ENCODE results near the gene PSMA7. TPM values are rescaled to one million over a fixed set of nuclear protein-coding genes. Genes with fewer than 3 reads are reported as not detected.

The PSMA7 gene
- total and polyA plus RNA-seq, 2 of the 8 experiments (the other 6 are each of a cell fraction or from before 2014, with no cell fraction given) = 361 to 648 TPM

- H3K23ac ChIP-seq (ENCODE audit: insufficient read length) = no peak overlapping the region
- H3K56ac ChIP-seq (replicated peaks; ENCODE audit: insufficient read length, low read depth, low read length) = no peak overlapping the region
- ChIA-PET POLR2A (ENCODE audit: partially characterized antibody) (interaction anchor here (1.2 to 5.6 kb wide), 4 partner anchors 10 to 71 kb away, joined by 3 to 62 read pairs (median 42); partner anchors contain the start of genes LSM14B and TAF4), CTCF (ENCODE audit: partially characterized antibody) (interaction anchor here (1.0 to 5.3 kb wide), 15 partner anchors 8 to 128 kb away, joined by 3 to 57 read pairs (median 6); no protein-coding TSS in a partner anchor)
- H3K18ac ChIP-seq (ENCODE audit: extremely low read depth, low read length) = no peak overlapping the region
- no peak overlapping the region for H4K5ac ChIP-seq (ENCODE audit: insufficient read length, low read depth, low read length)
- H3K27ac ChIP-seq (ENCODE audit: low read depth, low read length) = no peak overlapping the region
- H3K79me1 ChIP-seq (ENCODE audit: low read depth, low read length) = peaks cover 4% of the 10 kb centered on the region
- peaks cover 17 to 40% of the 10 kb centered on the region in 2 experiments for H3K79me2 ChIP-seq (ENCODE audit: control insufficient read depth in 1 of 2, insufficient read depth in 2 of 2, low read length in 2 of 2)
- no peak overlapping the region for H3K14ac ChIP-seq (ENCODE audit: insufficient read length)
- no peak overlapping the region for H3K4me2 ChIP-seq (ENCODE audit: insufficient read depth in 1 of 2, low read depth in 2 of 2, low read length in 2 of 2)
- FAIRE-seq (no peak), DNase-seq (ENCODE audit: low read depth in 1 of 2, low spot score in 2 of 2) (no peak)
- H2AK5ac ChIP-seq (ENCODE audit: low read depth, low read length) = no peak overlapping the region
- H3K4ac ChIP-seq (replicated peaks; ENCODE audit: insufficient read length, low read depth, low read length) = no peak overlapping the region
- H3K4me3 ChIP-seq (ENCODE audit: extremely low read depth in 1 of 4, insufficient read depth in 2 of 4, low read depth in 3 of 4, low read length in 4 of 4) = no peak overlapping the region
- no peaks in the 10 kb centered on the region; the same call in 1 of the 2 replicates for H3K23me2 ChIP-seq (ENCODE audit: low read depth, low read length)
- H3K27me3 ChIP-seq (replicated peaks in 1 of 4; ENCODE audit: control insufficient read depth in 3 of 4, extremely low read depth in 1 of 4, insufficient read depth in 3 of 4, low read length in 3 of 4) = no peaks in the 10 kb centered on the region
- H4K20me1 ChIP-seq (replicated peaks in 1 of 2; ENCODE audit: control insufficient read depth in 1 of 2, insufficient read depth in 2 of 2, low read length in 2 of 2) = peaks cover 29 to 64% of the 10 kb centered on the region in 2 experiments
- H4K91ac ChIP-seq (replicated peaks; ENCODE audit: insufficient read length, low read length) = no peak overlapping the region
- no peak overlapping the region for H2BK15ac ChIP-seq (ENCODE audit: low read length)
- peaks cover 0 to 7% (median 2%) of the 10 kb centered on the region in 4 experiments; a peak in 3 of 7 replicates for H3K4me1 ChIP-seq (replicated peaks in 1 of 4; ENCODE audit: control insufficient read depth in 3 of 4, insufficient read depth in 4 of 4, low read length in 3 of 4)
- TF ChIP-seq MAX (IDR thresholded peaks at IDR 0.05) = no peak
- no peak for TF ChIP-seq SIN3A (conservative IDR thresholded peaks at IDR 0.05 in 1 of 2, IDR thresholded peaks at IDR 0.05 in 1 of 2; ENCODE audit: low read depth in 1 of 2, low read length in 2 of 2)
- TF ChIP-seq YY1 (IDR thresholded peaks at IDR 0.05; ENCODE audit: low read depth, low read length) = no peak
- WGBS, 2 experiments (ENCODE audit: extremely low coverage in 1 of 2, insufficient coverage in 1 of 2, insufficient read length in 1 of 2, insufficient replicate concordance in 2 of 2, low coverage in 1 of 2, low lambda C conversion rate in 2 of 2, missing lambda C conversion rate in 1 of 2) = 81% methylated on average over 6 of the region's 6 CpGs; no CpG with 5 or more reads in 1 of the 2 experiments
- no peak overlapping the region for H2AFZ ChIP-seq (ENCODE audit: low read length)
- no peak overlapping the region for H2BK120ac ChIP-seq (replicated peaks; ENCODE audit: low read depth, low read length)
- H2BK20ac ChIP-seq (ENCODE audit: low read length) = no peak overlapping the region
- no peak overlapping the region for H2BK5ac ChIP-seq (ENCODE audit: low read depth, low read length)
- H4K8ac ChIP-seq (ENCODE audit: extremely low read depth, insufficient read depth, low read length) = no peak overlapping the region
- no peak overlapping the region for H2BK12ac ChIP-seq (ENCODE audit: low read depth, low read length)
- no peaks in the 10 kb centered on the region for H3K9me3 ChIP-seq (ENCODE audit: insufficient read depth in 2 of 2, low read depth in 1 of 2, low read length in 1 of 2)
- H3K36me3 ChIP-seq (ENCODE audit: control insufficient read depth in 2 of 4, insufficient read depth in 4 of 4, low read length in 3 of 4) = peaks cover 46 to 84% (median 68%) of the 10 kb centered on the region in 4 experiments
- H3K9ac ChIP-seq (replicated peaks in 1 of 4; ENCODE audit: extremely low read depth in 1 of 4, low read depth in 3 of 4, low read length in 3 of 4) = no peak overlapping the region
These were observed 6.2 kb downstream of the PSMA7 start for GRCh38 chr20:62137092-62137384.
